HL-60/S4 (cell line): ENCODE measurements around the gene B3GNT3.
"Not testable (repeated sequence)": the region's sequence is repeated elsewhere in the genome, so short reads cannot be mapped to it uniquely, and the experiment has no call there.

Experiments used
- in situ Hi-C: fragments of 300-500 bp; cut with MboI; formaldehyde crosslinking; loops from 2 replicates; pipeline ENCODE4 v1.14.3; 2022; ENCODE audit warnings: low sequenced_read_pairs

Gene B3GNT3

DNA sequence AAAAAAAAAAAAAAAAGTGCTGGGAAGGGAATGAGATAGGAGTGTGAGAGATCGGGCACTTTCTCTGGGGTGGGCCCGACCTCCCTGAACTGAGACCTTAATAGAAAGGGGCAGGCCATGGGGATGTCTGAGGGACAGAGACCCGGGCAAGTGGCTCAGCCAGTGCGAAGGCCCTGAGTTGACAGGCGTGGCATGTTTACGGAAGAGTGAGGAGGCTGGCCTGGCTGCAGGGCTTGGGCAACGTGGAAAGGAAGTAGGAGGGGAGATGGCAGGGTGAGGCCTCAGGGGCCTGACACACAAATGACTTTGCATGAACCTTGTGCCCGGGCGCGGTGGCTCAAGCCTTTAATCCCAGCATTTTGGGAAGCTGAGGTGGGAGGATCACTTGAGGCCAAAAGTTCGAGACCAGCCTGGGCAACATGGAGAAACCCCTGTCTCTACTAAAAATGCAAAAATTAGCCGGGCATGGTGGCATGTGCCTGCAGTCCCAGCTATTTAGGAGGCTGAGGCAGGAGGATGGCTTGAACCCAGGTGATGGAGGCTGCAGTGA lies 29.8 kb upstream of the B3GNT3 start:
- in situ Hi-C loops, result no loop called here

DNA sequence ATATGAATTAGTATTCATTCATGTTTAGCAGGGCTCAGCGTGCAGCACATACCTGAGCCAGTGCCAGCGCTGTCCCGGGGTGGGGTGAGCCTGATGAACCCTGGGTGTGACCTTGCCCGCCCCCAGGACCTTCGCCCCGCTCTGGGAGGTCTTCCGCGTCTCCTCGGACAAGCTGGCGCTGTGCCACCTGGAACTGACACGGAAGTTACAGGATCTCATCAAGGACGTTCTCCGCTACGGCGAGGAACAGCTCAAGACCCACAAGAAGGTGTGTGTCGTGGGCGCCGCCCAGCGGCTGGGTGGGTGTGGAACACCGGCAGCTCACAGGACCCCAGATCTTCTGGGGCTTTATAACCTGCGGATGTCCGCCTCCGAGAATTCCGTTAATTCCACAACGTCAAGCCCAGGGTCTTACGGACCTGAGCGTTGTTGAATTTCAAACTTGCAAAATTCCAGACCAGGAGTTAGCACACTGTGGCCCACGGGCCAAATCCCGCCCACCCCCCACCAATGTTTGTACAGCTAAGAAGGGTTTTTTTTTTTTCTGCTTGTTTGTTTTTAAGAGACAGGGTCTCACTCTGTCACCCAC lies 28.3 kb upstream of the B3GNT3 start:
- in situ Hi-C loops, result no loop called here

DNA sequence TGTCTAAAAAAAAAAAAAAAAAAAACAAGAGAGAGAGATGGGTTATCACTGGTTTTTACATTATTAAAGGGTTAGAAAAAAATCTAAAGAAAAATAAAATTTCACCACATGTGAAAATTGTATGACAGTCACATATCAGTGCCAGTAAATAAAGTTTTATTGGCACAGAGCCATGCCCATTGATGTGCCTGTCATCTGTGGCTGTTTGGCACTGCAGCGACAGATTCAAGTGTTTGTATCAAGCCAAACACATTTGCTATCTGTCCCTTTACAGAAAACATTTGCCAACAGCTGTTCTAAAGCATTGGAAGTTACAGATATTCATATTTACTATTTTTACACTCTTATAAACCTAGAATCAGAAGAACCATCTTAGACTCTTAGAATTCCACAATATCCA lies 27.4 kb upstream of the B3GNT3 start:
- in situ Hi-C loops, result no loop called here

GRCh38 chr19:17770613-17771012 lies 24.3 kb upstream of the B3GNT3 start:
- in situ Hi-C loops, result no loop called here

GRCh38 chr19:17772172-17772571 lies 22.8 kb upstream of the B3GNT3 start:
- in situ Hi-C loops, result no loop called here

DNA sequence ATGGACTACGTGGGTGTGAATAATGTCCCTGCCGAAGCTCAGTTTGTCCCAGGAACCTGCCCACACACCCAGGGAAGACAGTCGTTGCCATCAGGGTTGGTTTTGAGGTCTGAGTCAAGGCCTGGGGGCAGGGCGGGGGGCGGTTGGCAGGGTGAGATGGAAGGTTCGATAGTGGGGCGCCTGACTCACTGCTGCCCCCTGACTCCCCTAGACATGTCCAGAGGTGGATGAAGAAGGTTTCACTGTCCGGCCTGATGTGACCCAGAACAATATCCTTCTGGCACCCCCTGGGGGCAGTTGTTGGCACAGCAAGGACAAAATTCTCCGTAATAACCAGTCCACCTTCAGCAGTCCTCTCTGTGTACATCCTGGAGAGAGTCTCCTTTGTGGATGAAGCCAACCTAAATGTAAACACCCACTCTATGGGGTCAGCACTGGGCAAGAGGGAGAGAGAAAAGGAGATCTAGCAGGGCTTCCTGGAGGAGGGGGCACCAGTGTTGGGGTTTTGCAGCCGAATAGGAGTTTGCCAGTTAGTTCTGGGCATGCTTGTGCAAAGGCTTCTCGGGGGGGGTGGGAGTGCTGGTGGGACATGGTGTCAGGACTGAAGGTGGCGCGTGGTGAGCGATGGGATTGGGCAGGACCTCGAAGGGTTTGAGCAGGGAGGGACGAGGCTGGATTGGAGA lies 19.6 kb upstream of the B3GNT3 start:
- in situ Hi-C loops, result no loop called here

DNA sequence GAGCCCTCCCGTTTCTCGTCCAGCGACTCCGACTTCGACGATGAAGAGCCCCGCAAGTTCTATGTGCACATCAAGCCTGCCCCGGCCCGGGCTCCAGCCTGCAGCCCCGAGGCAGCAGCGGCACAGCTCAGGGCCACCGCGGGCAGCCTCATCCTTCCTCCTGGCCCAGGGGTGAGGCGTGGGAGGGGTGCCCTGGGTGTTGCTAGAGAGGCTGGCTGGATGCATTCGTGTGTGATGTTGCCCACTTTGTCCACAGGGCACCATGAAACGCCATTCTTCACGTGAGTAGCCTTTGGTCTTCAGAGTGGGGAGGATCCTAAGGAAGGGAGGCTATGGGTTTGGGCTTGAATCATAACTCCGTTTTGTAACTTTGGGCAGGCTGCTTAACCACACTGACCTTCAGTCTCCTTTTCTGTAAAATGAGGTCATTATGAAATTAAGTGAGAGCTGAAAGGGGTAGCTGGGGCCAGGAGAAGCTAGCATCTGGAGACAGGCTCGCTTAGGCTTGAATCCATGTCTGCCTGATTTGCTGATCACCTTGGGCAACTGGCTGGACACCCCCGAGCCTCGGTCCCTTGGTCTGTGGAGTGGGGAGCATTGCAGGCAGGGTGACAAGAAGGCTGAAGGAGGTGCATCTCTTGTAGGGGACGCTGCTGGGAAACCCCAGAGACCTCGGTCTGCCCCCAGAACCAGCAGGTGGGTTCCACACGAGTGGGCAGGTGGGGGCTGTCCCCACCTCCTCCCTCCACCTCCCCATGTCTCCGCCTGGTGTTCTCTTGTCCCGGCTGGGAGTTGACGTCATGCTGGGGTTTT lies 18.7 kb upstream of the B3GNT3 start:
- in situ Hi-C loops, result no loop called here

DNA sequence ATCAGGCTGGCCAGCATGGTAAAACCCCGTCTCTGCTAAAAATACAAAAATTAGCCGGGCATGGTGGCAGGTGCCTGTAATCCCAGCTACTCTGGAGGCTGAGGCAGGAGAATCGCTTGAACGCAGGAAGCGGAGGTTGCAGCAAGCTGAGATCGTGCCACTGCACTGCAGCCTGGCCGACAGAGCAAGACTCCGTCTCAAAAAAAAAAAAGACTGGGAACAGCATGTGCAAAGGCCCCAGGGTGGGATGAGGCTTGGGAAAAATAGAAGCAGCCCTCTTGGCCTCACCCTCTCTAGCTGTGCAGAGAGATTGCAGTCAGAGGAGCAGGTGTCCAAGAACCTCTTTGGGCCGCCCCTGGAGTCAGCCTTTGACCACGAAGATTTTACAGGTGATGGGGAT lies 17.1 kb upstream of the B3GNT3 start:
- in situ Hi-C loops, result not testable (repeated sequence)

DNA sequence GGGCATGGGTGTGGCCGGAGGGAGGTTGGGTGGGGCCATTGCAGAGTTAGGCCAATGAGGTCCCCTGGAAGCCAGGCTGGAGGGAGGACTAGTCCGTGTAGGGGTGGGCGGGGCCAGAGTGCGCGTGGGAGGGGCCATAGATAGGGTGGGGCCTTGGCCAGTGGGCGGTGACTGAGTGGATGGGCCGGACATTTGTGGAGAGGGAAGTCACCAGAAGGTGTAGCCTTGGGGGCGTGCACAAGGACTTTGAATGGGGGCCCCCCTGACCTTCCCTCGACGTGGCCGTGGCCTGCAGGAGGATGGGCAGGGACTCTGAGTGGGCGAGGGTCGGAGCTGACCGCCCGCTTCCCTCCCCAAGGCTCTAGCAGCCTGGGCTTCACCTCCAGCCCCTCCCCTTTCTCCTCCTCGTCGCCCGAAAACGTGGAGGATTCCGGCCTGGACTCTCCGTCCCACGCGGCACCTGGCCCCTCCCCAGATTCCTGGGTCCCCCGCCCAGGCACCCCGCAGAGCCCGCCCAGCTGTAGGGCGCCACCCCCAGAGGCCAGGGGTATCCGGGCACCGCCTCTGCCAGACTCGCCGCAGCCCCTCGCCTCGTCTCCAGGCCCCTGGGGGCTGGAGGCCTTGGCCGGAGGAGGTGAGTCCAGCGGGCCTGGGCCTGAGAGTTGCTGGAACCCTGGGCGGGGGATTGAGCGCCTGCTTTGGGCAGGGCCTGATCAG lies 16.5 kb upstream of the B3GNT3 start:
- in situ Hi-C loops, result no loop called here

DNA sequence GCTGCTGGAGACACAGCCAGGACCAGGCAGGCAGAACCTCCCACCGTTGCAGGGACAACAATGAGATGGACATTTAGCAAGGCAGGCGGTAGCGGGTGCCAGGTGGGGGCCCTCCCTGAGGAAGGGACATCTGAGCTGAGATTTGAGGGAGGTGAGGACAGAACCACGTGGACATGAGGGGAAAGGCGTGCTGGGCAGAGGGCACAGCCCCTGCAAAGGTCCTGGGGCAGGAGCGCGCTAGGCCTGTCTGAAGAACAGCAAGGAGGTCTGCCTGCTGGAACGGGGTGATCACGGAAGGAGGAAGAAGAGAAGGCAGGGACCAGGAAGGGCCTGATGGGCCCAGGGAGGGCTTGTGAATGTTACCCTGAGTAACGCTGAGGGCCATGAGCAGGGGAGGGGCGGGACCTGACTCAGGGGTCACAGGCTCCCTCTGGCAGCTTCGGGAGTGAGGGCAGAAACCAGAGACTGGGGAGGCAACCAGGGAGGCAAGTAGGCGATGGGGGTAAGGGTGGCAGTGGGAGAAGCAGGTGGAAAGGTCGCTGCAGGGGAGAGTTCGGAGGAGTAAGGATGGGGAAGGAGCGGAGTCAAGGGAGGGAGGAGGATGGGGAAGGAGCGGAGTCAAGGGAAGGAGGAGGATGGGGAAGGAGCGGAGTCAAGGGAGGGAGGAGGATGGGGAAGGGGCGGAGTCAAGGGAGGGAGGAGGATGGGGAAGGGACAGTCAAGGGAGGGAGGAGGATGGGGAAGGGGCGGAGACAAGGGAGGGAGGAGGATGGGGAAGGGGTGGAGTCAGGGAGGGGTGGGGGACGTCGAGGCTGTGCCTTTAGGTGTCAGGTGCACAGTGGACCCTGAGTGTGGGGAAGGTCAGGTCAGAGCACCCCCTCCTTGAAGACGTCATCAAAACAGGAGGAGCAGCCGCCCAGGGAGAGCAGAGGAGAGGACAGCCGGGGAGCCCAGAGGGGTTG lies 15.7 kb upstream of the B3GNT3 start:
- in situ Hi-C loops, result no loop called here

GRCh38 chr19:17780781-17781180 lies 14.2 kb upstream of the B3GNT3 start:
- in situ Hi-C loops, result no loop called here

- in situ Hi-C loops, result not testable (repeated sequence)
Observed at GRCh38 chr19:17783721-17784120, 11.2 kb upstream of the B3GNT3 start.

GRCh38 chr19:17784201-17785008 lies 10.5 kb upstream of the B3GNT3 start:
- in situ Hi-C loops, result no loop called here

DNA sequence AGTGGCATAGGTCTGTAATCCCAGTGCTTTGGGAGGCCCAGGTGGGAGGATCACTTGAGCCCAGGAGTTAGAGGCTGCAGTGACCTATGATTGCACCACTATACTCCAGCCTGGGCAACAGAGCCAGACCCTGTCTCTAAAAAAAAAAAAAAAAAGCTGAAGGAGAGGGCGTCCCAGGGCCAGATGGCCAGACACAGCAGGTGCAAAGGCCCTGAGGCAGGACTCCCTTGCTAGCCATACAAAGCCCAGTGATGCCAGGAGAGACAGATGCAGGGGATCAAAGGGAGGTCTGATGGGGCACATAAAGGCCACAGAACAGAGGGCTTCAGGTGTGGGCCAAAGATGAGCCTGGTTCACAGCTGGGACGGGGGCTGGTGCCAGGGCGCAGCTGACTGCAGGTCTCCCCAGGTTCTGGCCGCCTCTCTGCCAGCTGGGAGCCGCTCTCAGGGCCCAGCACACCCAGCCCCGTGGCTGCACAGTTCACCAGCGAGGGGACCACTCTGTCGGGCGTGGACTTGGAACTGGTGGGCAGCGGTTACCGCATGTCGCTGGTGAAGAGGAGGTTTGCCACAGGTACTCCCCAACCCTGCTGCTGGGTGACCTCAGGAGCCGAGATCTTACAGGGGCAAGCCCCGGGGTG lies 7.5 kb upstream of the B3GNT3 start:
- in situ Hi-C loops, result no loop called here

- in situ Hi-C loops, result no loop called here
Observed at GRCh38 chr19:17788632-17789031, 6.3 kb upstream of the B3GNT3 start.

GRCh38 chr19:17790059-17790780 lies 4.7 kb upstream of the B3GNT3 start:
- in situ Hi-C loops, result no loop called here

DNA sequence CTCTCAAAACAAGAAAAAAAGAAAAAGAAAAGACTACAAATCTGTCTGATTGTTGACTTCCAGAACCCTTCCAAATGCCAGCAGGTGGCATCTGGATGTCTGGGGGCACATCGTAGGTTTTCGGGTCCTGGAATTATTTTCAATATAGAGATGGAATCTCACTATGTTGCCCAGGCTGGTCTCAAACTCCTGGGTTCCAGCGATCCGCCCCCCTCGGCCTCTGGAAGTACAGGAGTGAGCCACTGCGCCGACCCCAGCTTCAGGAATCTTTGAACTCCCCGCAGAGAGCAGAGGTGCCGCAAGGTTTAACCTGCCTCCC lies 567 bp upstream of the B3GNT3 start:
- in situ Hi-C loops, result no loop called here

GRCh38 chr19:17795495-17795856 lies 538 bp downstream of the B3GNT3 start:
- in situ Hi-C loops, result no loop called here
